Measurements from ENCODE around the gene PVALEF. TPM values are rescaled to one million over a fixed set of nuclear protein-coding genes. Genes with fewer than 3 reads are reported as not detected.

Gene PVALEF
- total RNA-seq, 1 experiment from 2014 or later = not detected

GRCh38 chr17:81187586-81188490 is 22.5 kb downstream of the PVALEF start:
- Histone ChIP-seq H4K20me1 (ENCODE audit: control insufficient read depth, insufficient read depth, insufficient read length) (no peaks in the 10 kb centered on the region), H3K23ac (ENCODE audit: insufficient read length, low read depth, low read length) (no peak overlapping the region), H3K27ac (ENCODE audit: insufficient read length, low read depth, low read length) (no peak overlapping the region), H3K4me2 (ENCODE audit: insufficient read depth, insufficient read length, low read length) (no peak overlapping the region), H3K4ac (ENCODE audit: low read depth, low read length) (no peak overlapping the region), H2BK5ac (ENCODE audit: insufficient read length, low read length) (no peak overlapping the region), H3K79me1 (ENCODE audit: insufficient read depth, low read depth, low read length, poor library complexity, severe bottlenecking) (no peaks in the 10 kb centered on the region), H3K27me3 (ENCODE audit: insufficient read depth, low read length) (no peaks in the 10 kb centered on the region), H2BK15ac (ENCODE audit: low read depth, low read length) (no peak overlapping the region), H3K56ac (ENCODE audit: insufficient read length, low read depth, low read length) (no peak overlapping the region), H3K23me2 (ENCODE audit: insufficient read length, low read depth, low read length, poor library complexity, severe bottlenecking) (no peaks in the 10 kb centered on the region), H3T11ph (ENCODE audit: low read length) (no peak overlapping the region), H3K79me2 (ENCODE audit: insufficient read depth, low read length) (no peaks in the 10 kb centered on the region), H3K9ac (ENCODE audit: extremely low read depth, insufficient read length, low read length) (no peak overlapping the region), H4K5ac (ENCODE audit: insufficient read length, low read depth, low read length) (no peak overlapping the region), H2BK12ac (ENCODE audit: insufficient read length, low read depth, low read length) (no peak overlapping the region), H4K91ac (ENCODE audit: insufficient read length, low read depth, low read length) (no peak overlapping the region), H2AK5ac (ENCODE audit: insufficient read length, low read length) (no peak overlapping the region), H3K4me1 (ENCODE audit: insufficient read depth, low read length) (no peaks in the 10 kb centered on the region), H3K18ac (ENCODE audit: insufficient read length, low read depth, low read length) (no peak overlapping the region), H4K8ac (replicated peaks; ENCODE audit: insufficient read length, low read depth, low read length) (no peak overlapping the region), H2BK120ac (ENCODE audit: low read depth, low read length, poor library complexity, severe bottlenecking) (no peak overlapping the region), H3K9me3 (ENCODE audit: control insufficient read depth, low read depth, low read length) (no peaks in the 10 kb centered on the region), H3K14ac (ENCODE audit: insufficient read depth, low read length) (no peak overlapping the region), H2AFZ (ENCODE audit: low read length) (no peak overlapping the region), H2BK20ac (ENCODE audit: low read depth, low read length, poor library complexity, severe bottlenecking) (no peak overlapping the region)
- H3K9me3 Mint-ChIP-seq = no peaks in the 10 kb centered on the region
- TF ChIP-seq CTCF (conservative IDR thresholded peaks at IDR 0.05) = no peak
- WGBS (ENCODE audit: extremely low coverage, insufficient read length, low lambda C conversion rate) = no CpG with 5 or more reads among the region's 26 CpGs
- no peak overlapping the region; a peak in 1 of 7 replicates for H3K27ac Mint-ChIP-seq
- peaks cover 2 to 4% of the 10 kb centered on the region in 2 experiments; a peak in 1 of 4 replicates for H3K4me1 Mint-ChIP-seq
- H3K27me3 Mint-ChIP-seq (ENCODE audit: low read depth) = no peaks in the 10 kb centered on the region
- H3K4me3 Mint-ChIP-seq = no peak overlapping the region
- DNase-seq = no peak
- H3K36me3 Mint-ChIP-seq (ENCODE audit: insufficient read depth in 1 of 3, low read depth in 3 of 3) = peaks cover 0 to 6% (median 4%) of the 10 kb centered on the region in 3 experiments; a peak in 4 of 7 replicates

Measured in H9 (cell line).